HG03520 (cell line): ENCODE results near the gene CABP4.
"Not testable (repeated sequence)": the region's sequence is repeated elsewhere in the genome, so short reads cannot be mapped to it uniquely, and the experiment has no call there.

ENCODE experiments used
- ATAC-seq: cut with Tn5 transposase; IDR thresholded peaks from one replicate; pipeline ENCODE4 v1.9.1; 2021; ENCODE audit warnings: mild to moderate bottlenecking, moderate library complexity; ENCODE audit not compliant: unreplicated experiment

Gene CABP4

DNA sequence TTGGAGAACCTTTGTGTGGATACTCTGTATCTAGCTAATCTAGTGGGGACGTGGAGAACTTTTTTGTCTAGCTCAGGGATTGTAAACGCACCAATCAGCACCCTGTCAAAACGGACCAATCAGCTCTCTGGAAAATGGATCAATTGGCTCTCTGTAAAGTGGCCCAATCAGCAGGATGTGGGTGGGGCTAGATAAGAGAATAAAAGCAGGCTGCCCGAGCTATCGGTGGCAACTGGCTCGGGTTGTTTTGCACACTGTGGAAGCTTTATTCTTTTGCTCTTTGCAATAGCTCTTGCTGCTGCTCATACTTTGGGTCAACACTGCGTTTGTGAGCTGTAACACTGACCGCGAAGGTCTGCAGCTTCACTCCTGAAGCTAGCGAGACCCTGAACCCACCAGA is 21.5 kb downstream of the CABP4 start:
- not testable (repeated sequence) for ATAC-seq

DNA sequence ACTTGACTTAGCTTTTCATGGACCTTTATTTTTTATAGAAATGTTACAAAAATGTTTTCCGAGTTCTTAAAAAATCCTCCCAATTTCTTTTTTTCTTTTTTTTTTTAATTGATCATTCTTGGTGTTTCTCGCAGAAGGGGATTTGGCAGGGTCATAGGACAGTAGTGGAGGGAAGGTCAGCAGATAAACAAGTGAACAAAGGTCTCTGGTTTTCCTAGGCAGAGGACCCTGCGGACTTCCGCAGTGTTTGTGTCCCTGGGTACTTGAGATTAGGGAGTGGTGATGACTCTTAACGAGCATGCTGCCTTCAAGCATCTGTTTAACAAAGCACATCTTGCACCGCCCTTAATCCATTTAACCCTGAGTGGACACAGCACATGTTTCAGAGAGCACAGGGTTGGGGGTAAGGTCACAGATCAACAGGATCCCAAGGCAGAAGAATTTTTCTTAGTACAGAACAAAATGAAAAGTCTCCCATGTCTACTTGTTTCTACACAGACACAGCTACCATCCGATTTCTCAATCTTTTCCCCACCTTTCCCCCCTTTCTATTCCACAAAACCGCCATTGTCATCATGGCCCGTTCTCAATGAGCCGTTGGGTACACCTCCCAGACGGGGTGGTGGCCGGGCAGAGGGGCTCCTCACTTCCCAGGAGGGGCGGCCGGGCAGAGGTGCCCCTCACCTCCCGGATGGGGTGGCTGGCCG is 22.3 kb downstream of the CABP4 start:
- not testable (repeated sequence) for ATAC-seq

DNA sequence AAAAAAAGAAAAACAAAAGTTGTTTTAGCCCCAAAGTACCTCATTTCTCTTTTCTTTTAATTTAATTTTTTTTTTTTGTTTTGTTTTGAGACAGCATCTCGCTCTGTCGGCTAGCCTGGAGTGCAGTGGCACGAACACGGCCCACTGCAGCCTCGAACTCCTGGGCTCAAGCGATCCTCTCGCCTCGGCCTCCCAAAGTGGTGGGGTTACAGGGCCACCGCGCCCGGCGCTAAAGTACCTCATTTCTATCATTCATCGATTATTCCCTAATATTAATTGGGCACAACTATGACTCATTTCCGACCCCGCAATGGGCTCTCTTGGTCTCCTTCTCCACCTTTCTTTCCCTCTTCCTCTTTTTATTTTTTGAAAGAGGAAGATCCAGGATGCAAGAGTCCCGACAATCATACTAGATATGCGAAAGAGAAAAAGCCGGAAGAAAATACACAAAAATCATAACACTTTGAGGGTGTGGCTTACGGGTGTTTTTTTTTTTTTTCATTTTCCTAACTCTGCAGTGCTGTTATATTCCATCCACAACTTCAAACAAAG is 27.2 kb downstream of the CABP4 start:
- no peak for ATAC-seq

DNA sequence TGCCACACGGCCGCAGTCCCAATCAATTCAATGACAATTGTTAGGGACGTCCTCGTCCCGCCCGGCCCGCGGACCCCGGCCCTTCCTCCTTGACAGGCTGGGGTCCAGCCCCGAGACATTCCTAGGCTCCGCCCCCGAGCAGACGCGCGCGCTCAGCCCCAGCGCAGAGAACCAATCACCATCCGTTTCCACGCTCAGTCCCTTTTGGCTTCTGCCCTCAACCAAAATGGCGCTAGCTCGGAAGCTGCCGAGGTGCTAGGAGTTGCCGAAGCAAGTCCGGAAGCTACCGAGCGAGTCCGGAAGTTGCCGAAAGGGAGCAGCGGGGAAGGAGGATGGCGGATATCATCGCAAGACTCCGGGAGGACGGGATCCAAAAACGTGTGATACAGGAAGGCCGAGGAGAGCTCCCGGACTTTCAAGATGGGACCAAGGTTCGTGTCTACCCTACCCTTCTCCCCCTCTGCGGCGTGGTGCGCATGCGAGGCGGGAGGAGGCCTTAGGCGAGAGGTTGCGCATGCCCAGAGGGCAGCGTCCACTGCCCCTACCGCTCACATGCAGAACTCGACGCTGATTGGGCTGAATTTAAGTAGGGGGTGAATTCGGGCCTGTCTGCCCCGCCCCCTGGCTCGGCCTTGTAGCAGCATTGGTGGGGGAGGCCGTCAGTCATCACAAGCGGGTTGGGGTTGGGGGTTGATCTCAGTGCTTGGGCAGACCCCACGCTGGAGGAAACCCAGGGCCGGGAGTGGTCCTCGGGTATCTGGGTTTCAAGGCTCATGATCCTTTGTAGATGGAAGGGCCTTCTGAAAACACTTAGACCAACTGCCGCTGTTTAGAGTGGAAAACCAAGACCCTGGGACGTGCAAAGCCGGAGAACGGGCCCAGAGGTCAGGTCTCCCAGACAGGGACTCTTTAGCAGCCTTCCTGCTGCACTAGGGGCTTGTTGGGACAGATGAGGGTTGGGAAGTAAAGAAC is 28.0 kb downstream of the CABP4 start, which contains the start of gene AIP:
Gene AIP (plus strand): TSS at position 200 of the 972 bp plus-strand sequence. CDS start 133 bp downstream, at position 333.
- peak; percentile 52 for ATAC-seq

GRCh38 chr11:67483831-67484665 is 28.9 kb downstream of the CABP4 start:
- no peak for ATAC-seq

GRCh38 chr11:67484847-67485311 is 29.7 kb downstream of the CABP4 start:
- no peak for ATAC-seq

GRCh38 chr11:67485873-67486361 is 30.8 kb downstream of the CABP4 start:
- ATAC-seq, result not testable (repeated sequence)

GRCh38 chr11:67486481-67487195 is 31.5 kb downstream of the CABP4 start:
- ATAC-seq, result no peak

DNA sequence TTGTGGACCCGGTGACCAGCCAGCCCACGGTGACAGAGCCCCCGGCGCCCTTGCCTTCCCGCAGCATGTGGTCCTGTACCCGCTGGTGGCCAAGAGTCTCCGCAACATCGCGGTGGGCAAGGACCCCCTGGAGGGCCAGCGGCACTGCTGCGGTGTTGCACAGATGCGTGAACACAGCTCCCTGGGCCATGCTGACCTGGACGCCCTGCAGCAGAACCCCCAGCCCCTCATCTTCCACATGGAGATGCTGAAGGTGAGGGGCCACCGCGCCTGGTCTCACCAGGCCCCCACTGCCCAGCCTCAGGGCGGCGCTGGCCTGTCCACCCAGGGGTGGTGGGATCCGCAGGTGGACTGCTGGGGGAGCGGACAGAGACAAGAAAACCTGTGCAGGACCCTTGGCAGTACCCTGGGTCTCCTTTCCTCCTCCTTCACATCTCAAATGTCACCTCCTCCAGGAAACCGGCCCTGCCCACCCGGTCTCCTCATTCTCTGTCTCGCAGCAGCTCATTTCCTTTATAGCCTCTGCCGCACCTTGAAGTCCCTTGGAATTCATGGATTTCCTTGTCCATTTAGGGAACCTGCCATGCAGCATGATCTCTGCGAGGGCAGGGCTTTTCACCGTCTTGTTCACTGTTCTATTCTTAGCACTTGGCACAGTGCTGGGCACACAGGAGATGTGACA is 34.2 kb downstream of the CABP4 start:
- ATAC-seq, result no peak

DNA sequence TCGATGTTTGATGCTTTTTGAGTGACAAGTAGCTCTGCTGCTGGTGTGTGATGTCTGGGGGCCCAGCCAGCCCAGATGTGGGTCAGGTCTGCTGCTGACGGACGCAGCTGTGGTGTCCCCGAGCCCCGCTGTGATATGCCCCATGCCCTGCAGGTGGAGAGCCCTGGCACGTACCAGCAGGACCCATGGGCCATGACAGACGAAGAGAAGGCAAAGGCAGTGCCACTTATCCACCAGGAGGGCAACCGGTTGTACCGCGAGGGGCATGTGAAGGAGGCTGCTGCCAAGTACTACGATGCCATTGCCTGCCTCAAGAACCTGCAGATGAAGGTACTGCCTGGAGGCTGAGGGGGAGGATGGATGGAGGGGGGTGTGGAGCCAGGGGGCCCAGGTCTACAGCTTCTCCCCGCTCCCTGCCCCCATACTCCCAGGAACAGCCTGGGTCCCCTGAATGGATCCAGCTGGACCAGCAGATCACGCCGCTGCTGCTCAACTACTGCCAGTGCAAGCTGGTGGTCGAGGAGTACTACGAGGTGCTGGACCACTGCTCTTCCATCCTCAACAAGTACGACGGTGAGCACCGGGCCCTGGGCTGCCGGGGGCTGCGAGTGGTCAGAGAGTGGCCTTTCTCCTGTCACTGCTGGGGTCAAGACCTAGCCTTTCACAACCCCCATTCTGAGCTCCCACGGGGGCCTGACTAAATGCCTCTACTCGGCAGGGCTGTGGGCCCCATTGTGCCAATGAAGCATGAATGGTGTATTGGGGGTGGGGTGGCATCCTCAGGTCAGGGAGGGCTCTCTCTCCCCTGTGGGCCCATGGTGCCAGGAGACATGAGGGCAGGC is 35.0 kb downstream of the CABP4 start:
- no peak for ATAC-seq

DNA sequence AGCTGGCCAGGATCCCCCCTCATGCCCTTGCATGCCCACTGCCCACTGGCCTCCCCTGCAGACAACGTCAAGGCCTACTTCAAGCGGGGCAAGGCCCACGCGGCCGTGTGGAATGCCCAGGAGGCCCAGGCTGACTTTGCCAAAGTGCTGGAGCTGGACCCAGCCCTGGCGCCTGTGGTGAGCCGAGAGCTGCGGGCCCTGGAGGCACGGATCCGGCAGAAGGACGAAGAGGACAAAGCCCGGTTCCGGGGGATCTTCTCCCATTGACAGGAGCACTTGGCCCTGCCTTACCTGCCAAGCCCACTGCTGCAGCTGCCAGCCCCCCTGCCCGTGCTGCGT is 35.5 kb downstream of the CABP4 start:
- ATAC-seq, result no peak

GRCh38 chr11:67491276-67492068 is 36.3 kb downstream of the CABP4 start:
- ATAC-seq, result no peak

GRCh38 chr11:67492069-67492727 is 37.0 kb downstream of the CABP4 start:
- ATAC-seq, result no peak

- ATAC-seq, result no peak
Observed at GRCh38 chr11:67492801-67493547, 37.8 kb downstream of the CABP4 start.

GRCh38 chr11:67493548-67494370 is 38.6 kb downstream of the CABP4 start:
- no peak for ATAC-seq
